T-cell (primary cell): ENCODE data around the gene EIF3B. TPM values are rescaled to one million over a fixed set of nuclear protein-coding genes. Genes with fewer than 3 reads are reported as not detected.
"Not testable (repeated sequence)": the region's sequence is repeated elsewhere in the genome, so short reads cannot be mapped to it uniquely, and the experiment has no call there.

ENCODE experiments used
- ATAC-seq, 4 experiments: fragments of 200-7000 bp in 3 of 4; fragments of 150-1000 bp in 1 of 4; cut with Tn5 transposase; replicated peaks in 1 of 4; 1 replicate in 3 of 4; 2 replicates in 1 of 4; pipeline ENCODE4 v1.10.0; 2021; ENCODE audit warnings: moderate library complexity in 3 of 4, mild to moderate bottlenecking in 2 of 4, moderate number of reproducible peaks in 1 of 4
- CTCF ChIA-PET, 2 donors: fragments of 300-600 bp; sonication (Branson Sonifier 250); formaldehyde crosslinking; loops; one replicate each; lab custom pipeline; 2022; ENCODE audit warnings: antibody characterized with exemption in 2 of 2; lab: Charles Lee
- POLR2A ChIA-PET, 2 donors: fragments of 300-600 bp; sonication (Branson Sonifier 250); formaldehyde crosslinking; loops; one replicate each; lab custom pipeline; 2022; ENCODE audit warnings: antibody characterized with exemption in 2 of 2; lab: Charles Lee
- DNase-seq, 35 experiments: peaks; one replicate each; pipeline versions ENCODE4 v3.0.0 to v3.0.0-alpha.2; 2013 to 2023
- H3K27ac ChIP-seq: one replicate; pipeline ENCODE4 v1.5.1; 2013; ENCODE audit warnings: low read length
- H3K27me3 ChIP-seq, 2 experiments: replicated peaks in 1 of 2; 1 replicate in 1 of 2; 2 replicates in 1 of 2; pipeline versions ENCODE4 v1.6.1 to v1.7.0; 2013; ENCODE audit warnings: low read length in 1 of 2, mixed read lengths in 1 of 2; ENCODE audit not compliant: control insufficient read depth in 2 of 2, insufficient read depth in 2 of 2; ENCODE audit errors: extremely low read depth in 1 of 2
- H3K36me3 ChIP-seq, 2 donors: 1 replicate in 1 of 2; 2 replicates in 1 of 2; pipeline versions ENCODE4 v1.6.1 to v1.7.0; 2013; ENCODE audit warnings: low read length in 1 of 2; ENCODE audit not compliant: control insufficient read depth in 2 of 2, insufficient read depth in 1 of 2; ENCODE audit errors: extremely low read depth in 1 of 2
- H3K4me1 ChIP-seq, 2 experiments: 1 replicate in 1 of 2; 2 replicates in 1 of 2; pipeline versions ENCODE4 v1.6.1 to v1.7.0; 2013; ENCODE audit warnings: low read length in 2 of 2, mixed read lengths in 1 of 2; ENCODE audit not compliant: insufficient read depth in 2 of 2, control insufficient read depth in 1 of 2; ENCODE audit errors: extremely low read depth in 1 of 2
- H3K4me3 ChIP-seq, 2 donors: 1 replicate in 1 of 2; 2 replicates in 1 of 2; pipeline versions ENCODE4 v1.5.1 to v1.7.0; 2013; ENCODE audit warnings: mild to moderate bottlenecking in 2 of 2, low read length in 1 of 2, moderate library complexity in 1 of 2; ENCODE audit not compliant: control insufficient read depth in 1 of 2; ENCODE audit errors: extremely low read depth in 1 of 2
- H3K9me3 ChIP-seq: 2 replicates; pipeline ENCODE4 v1.7.0; 2013
- H3K27ac Mint-ChIP-seq, 2 donors: one replicate each; pipeline ENCODE4 v1.8.0; 2020 to 2021; ENCODE audit warnings: mild to moderate bottlenecking in 2 of 2, mixed read lengths in 2 of 2
- H3K27me3 Mint-ChIP-seq, 2 donors: one replicate each; pipeline ENCODE4 v1.8.0; 2021 to 2022; ENCODE audit warnings: mixed read lengths in 2 of 2
- H3K36me3 Mint-ChIP-seq: one replicate; pipeline ENCODE4 v1.8.0; 2021; ENCODE audit warnings: mixed read lengths
- H3K4me1 Mint-ChIP-seq, 3 donors: one replicate each; pipeline ENCODE4 v1.8.0; 2020 to 2022; ENCODE audit warnings: mixed read lengths in 3 of 3, mild to moderate bottlenecking in 1 of 3
- H3K4me3 Mint-ChIP-seq, 3 donors: one replicate each; pipeline ENCODE4 v1.8.0; 2020 to 2022; ENCODE audit warnings: mild to moderate bottlenecking in 3 of 3, mixed read lengths in 3 of 3, moderate library complexity in 3 of 3
- H3K9me3 Mint-ChIP-seq, 3 donors: one replicate each; pipeline ENCODE4 v1.8.0; 2020 to 2022; ENCODE audit warnings: mixed read lengths in 3 of 3
- WGBS: methylation state at CpG from one replicate; pipeline ENCODE4 v1.1.5; 2013; ENCODE audit warnings: missing lambda C conversion rate; ENCODE audit not compliant: insufficient coverage; 5-methylcytosine and 5-hydroxymethylcytosine counted together
- total RNA-seq, 35 experiments: library from RNA in 6 of 35; stranded (reverse) in 6 of 35; fragments of 120-200 nt in 1 of 35; gene quantifications; one replicate each; pipeline versions ENCODE4 v1.2.1 to v1.2.4 and lab custom pipeline; 2013 to 2026

Gene EIF3B
- total RNA-seq, 5 donors from 2014 or later (not counting 1 experiment from before 2014, with no cell fraction given): 150 to 169 (median 165) TPM

DNA sequence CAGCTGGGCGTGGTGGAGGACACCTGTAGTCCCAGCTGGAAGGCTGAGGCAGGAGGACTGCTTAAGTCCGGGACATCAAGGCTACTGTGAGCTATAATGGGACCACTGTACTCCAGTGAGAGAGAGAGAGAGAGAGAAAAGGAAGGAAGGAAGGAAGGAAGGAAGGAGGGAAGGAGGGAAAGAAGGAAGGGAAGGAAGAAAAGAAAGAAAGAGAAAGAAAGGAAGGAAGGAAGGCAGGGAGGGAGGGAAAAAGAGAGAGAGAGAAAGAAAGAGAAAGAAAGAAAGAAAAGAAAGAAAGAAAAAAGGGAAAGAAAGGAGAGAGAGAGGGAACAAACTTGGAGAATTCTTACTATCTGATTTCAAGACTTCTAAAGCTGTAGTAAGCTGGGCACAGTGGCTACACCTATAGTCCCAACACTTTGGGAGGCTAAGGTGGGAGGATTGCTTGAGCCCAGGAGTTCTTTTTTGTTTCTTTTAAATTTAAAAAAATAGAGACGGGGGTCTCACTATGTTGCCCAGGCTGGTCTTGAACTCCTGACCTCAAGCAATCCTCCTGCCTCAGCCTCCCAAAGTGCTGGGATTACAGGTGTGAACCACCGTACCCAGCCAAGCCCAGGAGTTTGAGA lies 21.9 kb upstream of the EIF3B start:
- WGBS: 96% methylated on average over 3 of the region's 4 CpGs
- H3K4me1 Mint-ChIP-seq, H3K4me1 ChIP-seq, H3K9me3 Mint-ChIP-seq, DNase-seq, H3K36me3 Mint-ChIP-seq, H3K27me3 Mint-ChIP-seq, ATAC-seq, H3K4me3 ChIP-seq, H3K36me3 ChIP-seq, CTCF ChIA-PET, H3K4me3 Mint-ChIP-seq, H3K9me3 ChIP-seq, H3K27ac Mint-ChIP-seq, H3K27ac ChIP-seq, H3K27me3 ChIP-seq, POLR2A ChIA-PET: not testable (repeated sequence)

GRCh38 chr7:2336626-2337299 lies 17.9 kb upstream of the EIF3B start:
- Mint-ChIP-seq H3K27ac (no peak overlapping the region), H3K9me3 (no peaks in the 10 kb centered on the region), H3K4me1 (no peaks in the 10 kb centered on the region), H3K4me3 (no peak overlapping the region), H3K36me3 (no peaks in the 10 kb centered on the region), H3K27me3 (no peaks in the 10 kb centered on the region)
- no peak for ATAC-seq
- DNase-seq: no peak
- Histone ChIP-seq H3K27me3 (no peaks in the 10 kb centered on the region), H3K27ac (no peak overlapping the region), H3K4me1 (no peaks in the 10 kb centered on the region), H3K4me3 (no peak overlapping the region), H3K36me3 (no peaks in the 10 kb centered on the region), H3K9me3 (no peaks in the 10 kb centered on the region)
- ChIA-PET CTCF (interaction anchor here in 1 of 2 donors (0.6 kb wide), 1 partner anchor 741 kb away, joined by 3 read pairs; no protein-coding TSS in a partner anchor), POLR2A (no interaction called here)
- WGBS: 92% methylated on average over 16 of the region's 20 CpGs

GRCh38 chr7:2347351-2348063 lies 7.1 kb upstream of the EIF3B start:
- H3K27ac Mint-ChIP-seq: peak overlapping the region; percentile 58 to 69
- not testable (repeated sequence) for H3K27ac ChIP-seq, H3K4me3 ChIP-seq, H3K36me3 Mint-ChIP-seq, H3K4me1 ChIP-seq, H3K9me3 ChIP-seq, H3K9me3 Mint-ChIP-seq, DNase-seq, H3K36me3 ChIP-seq, H3K4me3 Mint-ChIP-seq, H3K4me1 Mint-ChIP-seq, H3K27me3 Mint-ChIP-seq, H3K27me3 ChIP-seq
- 100% methylated on average over 8 of the region's 15 CpGs for WGBS
- POLR2A ChIA-PET: interaction anchor here in 1 of 2 donors (0.6 kb wide), 1 partner anchor 1383 kb away, joined by 4 read pairs; no protein-coding TSS in a partner anchor
- ATAC-seq: peak; percentile 23 to 56 (median 41)
- CTCF ChIA-PET: interaction anchor here (0.7 to 1.3 kb wide), 7 partner anchors 46 to 1213 kb away, joined by 3 to 7 read pairs (median 4); no protein-coding TSS in a partner anchor

- ChIA-PET POLR2A (interaction anchor here in 1 of 2 donors (0.6 kb wide), 1 partner anchor 410 kb away, joined by 4 read pairs; no protein-coding TSS in a partner anchor), CTCF (no interaction called here)
- Histone ChIP-seq H3K4me3 (no peak overlapping the region), H3K9me3 (no peaks in the 10 kb centered on the region), H3K36me3 (no peaks in the 10 kb centered on the region), H3K27ac (no peak overlapping the region), H3K27me3 (no peaks in the 10 kb centered on the region), H3K4me1 (peaks cover 4 to 15% of the 10 kb centered on the region in 2 experiments)
- Mint-ChIP-seq H3K4me3 (no peak overlapping the region), H3K27me3 (no peaks in the 10 kb centered on the region), H3K9me3 (no peaks in the 10 kb centered on the region), H3K4me1 (peaks cover 11 to 15% (median 13%) of the 10 kb centered on the region in 3 donors), H3K36me3 (no peaks in the 10 kb centered on the region), H3K27ac (no peak overlapping the region)
- no CpG with 5 or more reads among the region's 9 CpGs for WGBS
- ATAC-seq (no peak), DNase-seq (no peak)
Measured at GRCh38 chr7:2350055-2350454, 4.6 kb upstream of the EIF3B start.

GRCh38 chr7:2350861-2351260 lies 3.8 kb upstream of the EIF3B start:
- 97% methylated on average over 7 of the region's 12 CpGs for WGBS
- H3K9me3 ChIP-seq: no peaks in the 10 kb centered on the region
- H3K27me3 Mint-ChIP-seq: no peaks in the 10 kb centered on the region
- DNase-seq: no peak
- no peaks in the 10 kb centered on the region for H3K36me3 ChIP-seq
- H3K4me1 Mint-ChIP-seq: peaks cover 12 to 16% (median 15%) of the 10 kb centered on the region in 3 donors
- no peak for ATAC-seq
- H3K36me3 Mint-ChIP-seq: no peaks in the 10 kb centered on the region
- CTCF ChIA-PET: no interaction called here
- no peak overlapping the region for H3K4me3 Mint-ChIP-seq
- H3K27ac Mint-ChIP-seq: no peak overlapping the region
- no peak overlapping the region for H3K4me3 ChIP-seq
- POLR2A ChIA-PET: interaction anchor here in 1 of 2 donors (0.6 kb wide), 1 partner anchor 411 kb away, joined by 4 read pairs; no protein-coding TSS in a partner anchor
- no peak overlapping the region for H3K27ac ChIP-seq
- peaks cover 7 to 22% of the 10 kb centered on the region in 2 experiments for H3K4me1 ChIP-seq
- no peaks in the 10 kb centered on the region for H3K27me3 ChIP-seq
- no peaks in the 10 kb centered on the region for H3K9me3 Mint-ChIP-seq
